HCT116 (cell line): ENCODE data around the gene CADPS2. TPM values are rescaled to one million over a fixed set of nuclear protein-coding genes. Genes with fewer than 3 reads are reported as not detected.

Source experiments
- ATAC-seq: fragments of 200-7000 bp; cut with Tn5 transposase; 2 replicates; pipeline ENCODE4 v1.9.1; 2020; ENCODE audit warnings: mild to moderate bottlenecking, moderate library complexity
- BruUV-seq: library from RNA; stranded (reverse); fragments of 400-500 nt; replicated peaks from 2 replicates; lab custom pipeline; 2021; lab: Mats Ljungman, UMichigan
- CTCF ChIA-PET: fragments of 300-600 bp; sonication (Branson Sonifier 250); formaldehyde crosslinking; loops from one replicate; lab custom pipeline; 2021; ENCODE audit warnings: antibody characterized with exemption; lab: Charles Lee
- POLR2A ChIA-PET: fragments of 300-600, 350-600 bp; sonication (Branson Sonifier 250); formaldehyde crosslinking; loops from one replicate; lab custom pipeline; 2021; ENCODE audit warnings: antibody characterized with exemption; lab: Charles Lee
- RAD21 ChIA-PET, 2 experiments: fragments of 300-600 bp; sonication (Branson Sonifier 250); formaldehyde crosslinking; loops; one replicate each; lab custom pipeline; 2023; ENCODE audit warnings: low total read pairs in 2 of 2; ENCODE audit not compliant: uncharacterized antibody in 2 of 2, unreplicated experiment in 2 of 2, low non-redundant PET in 1 of 2; lab: Charles Lee
- DNase-seq: peaks from one replicate; pipeline ENCODE4 v3.0.0-alpha.2; 2010; ENCODE audit warnings: low read depth, low spot score
- H2AFZ ChIP-seq: fragments of 200-600 bp; shearing (Covaris generic), sonication (generic); 2 replicates; pipeline ENCODE4 v1.6.1; 2017; ENCODE audit warnings: low read depth, mixed run types, mixed read lengths, antibody characterized with exemption, low read length; ENCODE audit not compliant: poor library complexity, severe bottlenecking
- H3K27ac ChIP-seq: 2 replicates; pipeline ENCODE4 v1.5.1; 2012; ENCODE audit warnings: low read depth, low read length
- H3K27me3 ChIP-seq: fragments of 200-600 bp; sonication (generic); 2 replicates; pipeline ENCODE4 v1.6.1; 2016; ENCODE audit warnings: mixed run types, low read length, mixed read lengths; ENCODE audit not compliant: insufficient read depth
- H3K36me3 ChIP-seq, 2 experiments: fragments of 200-500 bp in 1 of 2; fragments of 200-600 bp in 1 of 2; sonication (Bioruptor generic) in 1 of 2; sonication (generic) in 1 of 2; 2 replicates each; pipeline versions ENCODE4 v1.5.1 to v1.6.1; 2014 to 2016; ENCODE audit warnings: low read length in 2 of 2, inconsistent platforms in 1 of 2, mixed read lengths in 1 of 2, mixed run types in 1 of 2; ENCODE audit not compliant: insufficient read depth in 2 of 2, control insufficient read depth in 1 of 2
- H3K4me1 ChIP-seq, 2 experiments: fragments of 200-600 bp in 1 of 2; sonication (generic) in 1 of 2; 2 replicates each; pipeline versions ENCODE4 v1.5.1 to v1.6.1; 2012 to 2017; ENCODE audit warnings: low read length in 2 of 2, inconsistent platforms in 1 of 2, mild to moderate bottlenecking in 1 of 2, mixed read lengths in 1 of 2, mixed run types in 1 of 2, moderate library complexity in 1 of 2; ENCODE audit not compliant: insufficient read depth in 2 of 2, control insufficient read depth in 1 of 2
- H3K4me2 ChIP-seq: fragments of 200-600 bp; sonication (generic); 2 replicates; pipeline ENCODE4 v1.6.1; 2017; ENCODE audit warnings: mixed run types, low read length, mixed read lengths
- H3K4me3 ChIP-seq, 2 experiments: fragments of 200-600 bp in 1 of 2; sonication (generic) in 1 of 2; replicated peaks in 1 of 2; 2 replicates each; pipeline ENCODE4 v1.5.1; 2011 to 2016; ENCODE audit warnings: low read length in 2 of 2, control low read depth in 1 of 2, low read depth in 1 of 2, mild to moderate bottlenecking in 1 of 2, mixed read lengths in 1 of 2, mixed run types in 1 of 2
- H3K79me2 ChIP-seq: fragments of 200-600 bp; sonication (generic); 2 replicates; pipeline ENCODE4 v1.6.1; 2017; ENCODE audit warnings: mild to moderate bottlenecking, mixed run types, low read length, moderate library complexity, mixed read lengths; ENCODE audit not compliant: insufficient read depth
- H3K9ac ChIP-seq: fragments of 200-600 bp; sonication (generic); 2 replicates; pipeline ENCODE4 v1.6.1; 2016; ENCODE audit warnings: low read length, mixed read lengths
- H3K9me2 ChIP-seq: fragments of 200-600 bp; sonication (generic), shearing (Covaris generic); 2 replicates; pipeline ENCODE4 v1.6.1; 2017; ENCODE audit warnings: mixed run types, mild to moderate bottlenecking, moderate library complexity; ENCODE audit not compliant: insufficient read depth
- H3K9me3 ChIP-seq, 2 experiments: fragments of 200-500 bp in 1 of 2; fragments of 200-600 bp in 1 of 2; sonication (Bioruptor generic) in 1 of 2; sonication (generic) in 1 of 2; 2 replicates each; pipeline ENCODE4 v1.6.1; 2014 to 2017; ENCODE audit warnings: low read length in 2 of 2, mixed read lengths in 2 of 2, inconsistent platforms in 1 of 2, low read depth in 1 of 2, mild to moderate bottlenecking in 1 of 2, mixed run types in 1 of 2, moderate library complexity in 1 of 2; ENCODE audit not compliant: control insufficient read depth in 1 of 2, insufficient read depth in 1 of 2
- H4K20me1 ChIP-seq: fragments of 200-600 bp; sonication (generic), shearing (Covaris generic); 2 replicates; pipeline ENCODE4 v1.6.1; 2017; ENCODE audit warnings: mixed run types, mild to moderate bottlenecking, moderate library complexity; ENCODE audit not compliant: insufficient read depth
- ATF3 ChIP-seq: IDR thresholded peaks from 2 replicates; pipeline ENCODE4 v1.6.1; 2012
- CBX3 ChIP-seq: IDR thresholded peaks from 2 replicates; pipeline ENCODE4 v1.6.1; 2012; ENCODE audit warnings: low read depth
- CEBPB ChIP-seq: IDR thresholded peaks from 2 replicates; pipeline ENCODE4 v1.6.1; 2012; ENCODE audit warnings: low read depth
- EGR1 ChIP-seq: IDR thresholded peaks from 2 replicates; pipeline ENCODE4 v1.6.1; 2012; ENCODE audit warnings: low read depth
- ELF1 ChIP-seq: IDR thresholded peaks from 2 replicates; pipeline ENCODE4 v1.6.1; 2012; ENCODE audit warnings: low read depth, borderline replicate concordance
- EZH2 ChIP-seq: fragments of 200-600 bp; sonication (generic); IDR thresholded peaks from 2 replicates; pipeline ENCODE4 v1.6.1; 2017; ENCODE audit warnings: antibody characterized with exemption, mixed run types
- FOSL1 ChIP-seq: IDR thresholded peaks from 2 replicates; pipeline ENCODE4 v1.6.1; 2012; ENCODE audit warnings: low read depth
- MAX ChIP-seq: IDR thresholded peaks from 2 replicates; pipeline ENCODE4 v1.6.1; 2012
- POLR2AphosphoS5 ChIP-seq: IDR thresholded peaks from 2 replicates; pipeline ENCODE4 v1.6.1; 2011; ENCODE audit warnings: mild to moderate bottlenecking, low read depth, low read length, moderate library complexity
- SIN3A ChIP-seq: IDR thresholded peaks from 2 replicates; pipeline ENCODE4 v1.6.1; 2012; ENCODE audit warnings: low read depth
- SP1 ChIP-seq: IDR thresholded peaks from 2 replicates; pipeline ENCODE4 v1.6.1; 2012; ENCODE audit warnings: low read depth
- YY1 ChIP-seq: IDR thresholded peaks from 2 replicates; pipeline ENCODE4 v1.6.1; 2011; ENCODE audit warnings: low read length, low read depth, moderate library complexity, mild to moderate bottlenecking; ENCODE audit not compliant: insufficient replicate concordance; ENCODE audit errors: extremely low read depth
- ZBTB33 ChIP-seq: IDR thresholded peaks from 2 replicates; pipeline ENCODE4 v1.6.1; 2011; ENCODE audit warnings: mild to moderate bottlenecking, low read length, moderate library complexity; ENCODE audit not compliant: insufficient replicate concordance; ENCODE audit errors: extremely low read depth
- ZFX ChIP-seq: fragments of 450-650 bp; IDR thresholded peaks from 2 replicates; pipeline ENCODE4 v1.6.1; 2017
- ZNF274 ChIP-seq: fragments of 200-500 bp; sonication (Bioruptor generic); IDR thresholded peaks from 2 replicates; pipeline ENCODE4 v1.6.1; 2014; ENCODE audit warnings: mild to moderate bottlenecking, low read depth, low read length, inconsistent platforms
- intact Hi-C: fragments of 100-400 bp; cut with micrococcal nuclease; formaldehyde crosslinking; loops from 2 replicates; pipeline ENCODE4 v1.10.0; 2022
- total RNA-seq: library from RNA; stranded (reverse); gene quantifications from one replicate; pipeline ENCODE4 v1.2.1, GENCODE V29; 2021; ENCODE audit not compliant: unreplicated experiment

Gene CADPS2
- total RNA-seq, 1 experiment from 2014 or later = 7.5 TPM

GRCh38 chr7:122622682-122623081, 263.6 kb downstream of the CADPS2 start:
- TF ChIP-seq ZBTB33 (no peak), SP1 (no peak), YY1 (no peak), FOSL1 (no peak), ZNF274 (no peak), CEBPB (no peak), ZFX (no peak), MAX (no peak), POLR2AphosphoS5 (no peak), SIN3A (no peak), CBX3 (no peak), EZH2 (no peak), EGR1 (no peak), ATF3 (no peak), ELF1 (no peak)
- Histone ChIP-seq H3K27me3 (no peaks in the 10 kb centered on the region), H3K27ac (no peak overlapping the region), H3K79me2 (no peaks in the 10 kb centered on the region), H3K9ac (no peak overlapping the region), H4K20me1 (no peaks in the 10 kb centered on the region), H3K4me1 (no peaks in the 10 kb centered on the region), H3K9me2 (no peaks in the 10 kb centered on the region), H3K9me3 (no peaks in the 10 kb centered on the region), H2AFZ (no peak overlapping the region), H3K36me3 (no peaks in the 10 kb centered on the region), H3K4me2 (no peak overlapping the region), H3K4me3 (no peak overlapping the region)
- intact Hi-C loops = no loop called here
- ChIA-PET POLR2A (no interaction called here), CTCF (no interaction called here), RAD21 (no interaction called here)
- DNase-seq (no peak), ATAC-seq (no peak)
- no TSS peak for BruUV-seq
